Adrenal gland (tissue), 12 donors: ENCODE data around the gene FAM219B. TPM values are rescaled to one million over a fixed set of nuclear protein-coding genes. Genes with fewer than 3 reads are reported as not detected.

Source experiments
- DNase-seq, 7 donors: peaks; one replicate each; pipeline ENCODE4 v3.0.0-alpha.2; 2019 to 2020
- H3K27ac ChIP-seq, 5 donors: fragments of 200-600 bp; sonication (generic) in 4 of 5; 1 replicate in 3 of 5; 2 replicates in 2 of 5; pipeline versions ENCODE4 v1.5.1 to v1.8.0; 2016 to 2020; ENCODE audit warnings: mild to moderate bottlenecking in 1 of 5
- H3K27me3 ChIP-seq: fragments of 200-600 bp; 2 replicates; pipeline ENCODE4 v1.8.0; 2021
- H3K36me3 ChIP-seq, 2 donors: fragments of 200-600 bp; replicated peaks in 1 of 2; 1 replicate in 1 of 2; 2 replicates in 1 of 2; pipeline versions ENCODE4 v1.5.1 to v1.8.0; 2018 to 2022
- H3K4me1 ChIP-seq, 2 donors: fragments of 200-600 bp; replicated peaks in 1 of 2; 1 replicate in 1 of 2; 2 replicates in 1 of 2; pipeline versions ENCODE4 v1.5.1 to v1.8.0; 2018 to 2021
- H3K4me3 ChIP-seq, 4 donors: fragments of 200-600 bp; sonication (generic) in 3 of 4; one replicate each; pipeline ENCODE4 v1.5.1; 2016 to 2018
- H3K9me3 ChIP-seq, 3 donors: fragments of 200-600 bp; sonication (generic) in 1 of 3; replicated peaks in 1 of 3; 1 replicate in 2 of 3; 2 replicates in 1 of 3; pipeline versions ENCODE4 v1.5.1 to v1.8.0; 2016 to 2021
- CTCF ChIP-seq, 6 experiments: fragments of 450-650 bp in 4 of 6; fragments of 200-600 bp in 2 of 6; sonication (generic) in 1 of 6; IDR thresholded peaks; 1 replicate in 5 of 6; 2 replicates in 1 of 6; pipeline versions ENCODE4 v1.5.1 to v1.8.0; 2016 to 2021; ENCODE audit warnings: antibody characterized with exemption in 6 of 6, mild to moderate bottlenecking in 2 of 6, moderate library complexity in 1 of 6
- POLR2A ChIP-seq, 2 donors: fragments of 450-650 bp; IDR thresholded peaks; one replicate each; pipeline ENCODE4 v1.6.1; 2017; ENCODE audit warnings: antibody characterized with exemption in 2 of 2, mild to moderate bottlenecking in 2 of 2, moderate library complexity in 1 of 2
- WGBS, 4 donors: extraction: QIAGEN DNeasy Blood & Tissue Kit in 2 of 4; methylation state at CpG; one replicate each; pipeline versions ENCODE4 v1.1.5 to v1.1.7; 2013 to 2017; 5-methylcytosine and 5-hydroxymethylcytosine counted together
- intact Hi-C, 2 donors: fragments of 100-400 bp; cut with DNase I; formaldehyde crosslinking; loops; one replicate each; pipeline versions ENCODE4 v1.14.1 to v1.15.0; 2022 to 2023
- polyA plus RNA-seq, 3 donors: library from polyadenylated mRNA; stranded (reverse); fragments of 200-250 nt in 2 of 3; fragments of 350-450 nt in 1 of 3; fragmentation: Illumina TruSeq in 1 of 3; extraction: RNeasy Lipid Tissue Mini Kit (QIAGEN cat#74804) in 1 of 3; gene quantifications; one replicate each; pipeline ENCODE4 v1.2.3, GENCODE V29; 2013 to 2014
- total RNA-seq, 9 donors: library from RNA; depleted of rRNA in 4 of 9; stranded (reverse); fragments of >200 nt in 4 of 9; fragments of 120-200 nt in 1 of 9; fragmentation: NEBNext Ultra II Directional in 1 of 9; extraction: Animal tissue kit (Norgen Biotek cat#: 25700) in 1 of 9; gene quantifications; one replicate each; pipeline versions ENCODE4 v1.1.0 to v1.2.4, GENCODE V29; 2013 to 2023
- donor health status: healthy with polysubstance abuse.
- donor health status: Bipolar disorder and iron deficiency.
- donor health status: DM: yes; HTN: yes; CAD: no.
- donor health status: DM: no; HTN: no; CAD: no.
- donor health status: DM: no; HTN: no; CAD: no.
- donor health status: DM: yes; HTN: yes; CAD: no.

The FAM219B gene
- total and polyA plus RNA-seq, 12 donors, result 44.0 to 112 (median 72.4) TPM

GRCh38 chr15:74902295-74903075, 4.2 kb downstream of the FAM219B start:
- DNase-seq, result no peak
- peaks cover 6 to 31% of the 10 kb centered on the region in 2 donors for H3K4me1 ChIP-seq
- H3K27ac ChIP-seq, result no peak overlapping the region
- H3K9me3 ChIP-seq, result no peaks in the 10 kb centered on the region
- H3K36me3 ChIP-seq, result peaks cover 0 to 51% of the 10 kb centered on the region in 2 donors
- intact Hi-C loops, result no loop called here
- H3K4me3 ChIP-seq, result no peak overlapping the region
- H3K27me3 ChIP-seq, result no peaks in the 10 kb centered on the region
- 79 to 92% (median 85%) methylated on average over 3 to 4 of the region's 4 CpGs for WGBS, 4 donors
- TF ChIP-seq POLR2A (IDR thresholded peaks at IDR 0.05), result no peak
- TF ChIP-seq CTCF (IDR thresholded peaks at IDR 0.05), result no peak

- 14 to 19% (median 17%) methylated on average over 5 of the region's 5 CpGs for WGBS, 4 donors
- intact Hi-C loops, result no loop called here
- Histone ChIP-seq H3K36me3 (peaks cover 0 to 57% of the 10 kb centered on the region in 2 donors), H3K27ac (no peak overlapping the region), H3K4me1 (peaks cover 6 to 27% of the 10 kb centered on the region in 2 donors), H3K27me3 (no peaks in the 10 kb centered on the region), H3K9me3 (no peaks in the 10 kb centered on the region), H3K4me3 (no peak overlapping the region)
- peak; percentile 36 to 84 (median 60) for DNase-seq
- TF ChIP-seq POLR2A (IDR thresholded peaks at IDR 0.05) (no peak), CTCF (IDR thresholded peaks at IDR 0.05) (peak; percentile 68 to 95 (median 85))
Observed at GRCh38 chr15:74901612-74902063, 5.0 kb downstream of the FAM219B start.

GRCh38 chr15:74897300-74897701, 9.3 kb downstream of the FAM219B start:
- 68 to 100% (median 72%) methylated on average over 1 to 6 of the region's 6 CpGs for WGBS, 4 donors
- Histone ChIP-seq H3K4me3 (no peak overlapping the region), H3K36me3 (peaks cover 0 to 56% of the 10 kb centered on the region in 2 donors)

More at GRCh38 chr15:74897300-74897701, 9.3 kb downstream of the FAM219B start:
- no peak for DNase-seq
- Histone ChIP-seq H3K27me3 (no peaks in the 10 kb centered on the region), H3K9me3 (no peaks in the 10 kb centered on the region), H3K27ac (no peak overlapping the region), H3K4me1 (peaks cover 1 to 8% of the 10 kb centered on the region in 2 donors)
- intact Hi-C loops, result loop anchor here in 1 of 2 donors (10.0 kb wide), 1 partner anchor 52 kb away; the partner anchor contains the start of gene ULK3
- TF ChIP-seq CTCF (IDR thresholded peaks at IDR 0.05) (no peak), POLR2A (IDR thresholded peaks at IDR 0.05) (no peak)
